Retinal pigment epithelial cell (primary cell): ENCODE data around the gene NCK2.

Source experiments
- DNase-seq: peaks from one replicate; pipeline ENCODE4 v3.0.0-alpha.2; 2010; ENCODE audit warnings: low read depth
- H3K4me3 ChIP-seq: 2 replicates; pipeline ENCODE4 v1.5.1; 2011; ENCODE audit warnings: mild to moderate bottlenecking, low read length, control low read depth, moderate library complexity
- CTCF ChIP-seq: conservative IDR thresholded peaks from 2 replicates; pipeline ENCODE4 v1.5.1; 2011; ENCODE audit warnings: low read depth, low read length, control low read depth, inconsistent platforms

Gene NCK2

GRCh38 chr2:105723431-105723830 lies 21.3 kb upstream of the NCK2 start:
- TF ChIP-seq CTCF: no peak

GRCh38 chr2:105725388-105725787 lies 19.3 kb upstream of the NCK2 start:
- DNase-seq: no peak
- no peak overlapping the region for H3K4me3 ChIP-seq
- no peak for TF ChIP-seq CTCF

More at GRCh38 chr2:105723431-105723830, 21.3 kb upstream of the NCK2 start:
- H3K4me3 ChIP-seq: no peak overlapping the region
- DNase-seq: no peak

GRCh38 chr2:105730170-105730569 lies 14.5 kb upstream of the NCK2 start:
- no peak for DNase-seq
- no peak overlapping the region for H3K4me3 ChIP-seq
- no peak for TF ChIP-seq CTCF

- no peak overlapping the region for H3K4me3 ChIP-seq
- no peak for DNase-seq
- TF ChIP-seq CTCF: no peak
Observed at GRCh38 chr2:105731511-105731910, 13.2 kb upstream of the NCK2 start.

DNA sequence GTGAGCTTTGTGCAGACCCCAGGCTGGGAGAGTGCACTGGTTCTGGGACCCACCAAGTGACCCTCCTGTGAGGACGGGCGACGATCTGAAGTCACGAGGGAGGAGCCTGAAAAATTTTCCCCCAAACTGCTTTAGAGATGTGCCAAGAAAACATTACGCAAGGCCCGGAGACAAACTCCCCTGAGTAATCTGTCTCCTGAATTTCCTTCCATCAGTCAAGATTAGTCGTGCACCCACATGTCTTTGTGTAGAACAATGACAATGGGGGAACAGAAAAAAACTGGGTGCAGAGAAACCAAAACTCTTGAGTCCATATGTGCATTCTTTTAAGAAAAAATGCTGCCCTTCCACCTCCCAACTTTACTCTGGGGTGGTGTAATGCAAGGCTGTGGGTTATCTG lies 12.6 kb upstream of the NCK2 start:
- TF ChIP-seq CTCF: no peak
- no peak for DNase-seq
- no peak overlapping the region for H3K4me3 ChIP-seq

DNA sequence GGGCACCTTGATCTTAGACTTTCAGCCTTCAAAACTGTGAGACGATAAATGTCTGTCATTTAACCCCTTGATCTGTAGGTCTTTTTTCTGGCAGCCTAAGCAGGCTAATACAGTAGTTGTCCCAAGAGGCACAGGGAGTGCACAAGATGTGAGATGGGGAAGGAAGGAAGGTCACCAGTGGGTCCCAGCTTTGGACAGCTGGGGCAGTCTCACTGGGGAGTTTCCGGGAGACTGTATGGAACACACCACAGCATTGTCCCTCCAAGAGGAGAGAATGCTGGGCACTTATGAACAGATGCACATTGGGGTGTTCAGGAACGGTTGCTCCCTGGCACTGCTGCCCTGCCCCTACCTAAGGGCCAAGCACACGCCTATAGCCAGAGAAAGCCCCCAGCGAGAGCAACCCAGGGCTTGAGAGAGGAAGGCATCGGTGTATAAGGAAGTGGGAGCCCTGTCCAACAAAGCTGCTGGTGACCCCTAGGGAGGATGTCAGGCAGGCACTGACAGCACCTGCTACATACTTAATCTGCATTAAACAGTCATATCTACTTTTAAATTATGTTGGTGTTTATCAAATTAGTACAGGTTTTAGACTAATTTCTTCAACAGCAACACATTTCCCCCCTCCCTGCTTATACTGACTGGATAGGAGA lies 11.6 kb upstream of the NCK2 start:
- H3K4me3 ChIP-seq: no peak overlapping the region
- no peak for DNase-seq
- TF ChIP-seq CTCF: no peak

GRCh38 chr2:105733875-105734274 lies 10.8 kb upstream of the NCK2 start:
- no peak overlapping the region for H3K4me3 ChIP-seq
- DNase-seq: no peak
- TF ChIP-seq CTCF: no peak
